GM12892 (cell line): ENCODE results near the gene LDLRAD4.

ENCODE experiments used
- POLR2A ChIP-seq: IDR thresholded peaks from 2 replicates; pipeline ENCODE4 v1.6.1; 2011; ENCODE audit warnings: low read depth, low read length, control low read depth
- POLR2AphosphoS5 ChIP-seq: IDR thresholded peaks from 2 replicates; pipeline ENCODE4 v1.6.1; 2011; ENCODE audit warnings: low read depth, low read length, control low read depth
- TAF1 ChIP-seq: IDR thresholded peaks from 2 replicates; pipeline ENCODE4 v1.6.1; 2011; ENCODE audit warnings: low read depth, mild to moderate bottlenecking, control low read depth, low read length, borderline replicate concordance

- no peak for TF ChIP-seq POLR2A
- TF ChIP-seq POLR2AphosphoS5: no peak
- no peak for TF ChIP-seq TAF1
These were observed 214.6 kb downstream of the LDLRAD4 start for GRCh38 chr18:13433125-13433524.
